Measurements from ENCODE around the gene RBM19. TPM values are rescaled to one million over a fixed set of nuclear protein-coding genes. Genes with fewer than 3 reads are reported as not detected.

Gene RBM19
- total RNA-seq, 1 experiment from 2014 or later = 47.2 TPM

DNA sequence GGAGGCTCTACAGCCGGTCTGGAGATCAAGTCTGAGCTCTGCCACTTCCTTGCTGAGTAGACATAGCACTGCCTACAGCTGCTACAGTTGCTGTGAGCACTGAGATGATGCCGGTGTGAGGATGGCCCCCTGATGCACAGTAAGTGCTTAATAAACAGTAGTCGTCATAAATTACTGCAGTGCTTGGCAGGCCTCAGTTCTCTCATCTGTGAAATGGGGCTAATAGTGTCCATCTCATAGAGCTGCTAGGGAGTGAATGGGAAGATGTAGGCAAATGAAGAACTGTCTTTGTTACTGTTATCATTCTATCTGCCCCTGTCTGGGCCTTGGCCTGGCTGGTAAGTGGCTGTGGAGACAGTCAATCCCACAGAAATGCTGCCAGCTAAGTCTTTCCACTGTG is 124.3 kb downstream of the RBM19 start:
- no peak overlapping the region for H3K27ac Mint-ChIP-seq (ENCODE audit: unreplicated experiment)
- no peaks in the 10 kb centered on the region for H3K27me3 Mint-ChIP-seq (ENCODE audit: unreplicated experiment)
- H3K4me3 Mint-ChIP-seq (ENCODE audit: low read depth, unreplicated experiment) = no peak overlapping the region
- intact Hi-C loops (cut with micrococcal nuclease; ENCODE audit: unreplicated experiment) = no loop called here
- no TSS peak for BruUV-seq (replicated peaks)
- no peaks in the 10 kb centered on the region for H3K9me3 Mint-ChIP-seq (ENCODE audit: low read depth, unreplicated experiment)
- H3K4me1 Mint-ChIP-seq (ENCODE audit: low read depth, unreplicated experiment) = no peaks in the 10 kb centered on the region
- peaks cover 5% of the 10 kb centered on the region for H3K36me3 Mint-ChIP-seq (ENCODE audit: insufficient read depth, unreplicated experiment)
- no peak for DNase-seq
- CTCF ChIA-PET = no interaction called here
- no peak for TF ChIP-seq CTCF (IDR thresholded peaks at IDR 0.05; ENCODE audit: unreplicated experiment)

- intact Hi-C loops (cut with micrococcal nuclease; ENCODE audit: unreplicated experiment) = no loop called here
- DNase-seq = no peak
- no peak for TF ChIP-seq CTCF (IDR thresholded peaks at IDR 0.05; ENCODE audit: unreplicated experiment)
- no TSS peak for BruUV-seq (replicated peaks)
- no peaks in the 10 kb centered on the region for H3K4me1 Mint-ChIP-seq (ENCODE audit: low read depth, unreplicated experiment)
- H3K4me3 Mint-ChIP-seq (ENCODE audit: low read depth, unreplicated experiment) = no peak overlapping the region
- H3K9me3 Mint-ChIP-seq (ENCODE audit: low read depth, unreplicated experiment) = no peaks in the 10 kb centered on the region
- CTCF ChIA-PET = interaction anchor here (0.6 to 0.8 kb wide), 2 partner anchors 10 to 20 kb away, joined by 5 to 6 read pairs; no protein-coding TSS in a partner anchor
- no peaks in the 10 kb centered on the region for H3K27me3 Mint-ChIP-seq (ENCODE audit: unreplicated experiment)
- peaks cover 5% of the 10 kb centered on the region for H3K36me3 Mint-ChIP-seq (ENCODE audit: insufficient read depth, unreplicated experiment)
- no peak overlapping the region for H3K27ac Mint-ChIP-seq (ENCODE audit: unreplicated experiment)
Measured at GRCh38 chr12:113840401-113841042, 125.6 kb downstream of the RBM19 start.

- no peak overlapping the region for H3K27ac Mint-ChIP-seq (ENCODE audit: unreplicated experiment)
- no peak overlapping the region for H3K4me3 Mint-ChIP-seq (ENCODE audit: low read depth, unreplicated experiment)
- H3K36me3 Mint-ChIP-seq (ENCODE audit: insufficient read depth, unreplicated experiment) = peaks cover 5% of the 10 kb centered on the region
- BruUV-seq (replicated peaks) = no TSS peak
- H3K27me3 Mint-ChIP-seq (ENCODE audit: unreplicated experiment) = no peaks in the 10 kb centered on the region
- H3K4me1 Mint-ChIP-seq (ENCODE audit: low read depth, unreplicated experiment) = no peaks in the 10 kb centered on the region
- CTCF ChIA-PET = no interaction called here
- DNase-seq = no peak
- intact Hi-C loops (cut with micrococcal nuclease; ENCODE audit: unreplicated experiment) = no loop called here
- H3K9me3 Mint-ChIP-seq (ENCODE audit: low read depth, unreplicated experiment) = no peaks in the 10 kb centered on the region
- no peak for TF ChIP-seq CTCF (IDR thresholded peaks at IDR 0.05; ENCODE audit: unreplicated experiment)
Measured at GRCh38 chr12:113838896-113839295, 127.2 kb downstream of the RBM19 start.

- TF ChIP-seq CTCF (IDR thresholded peaks at IDR 0.05; ENCODE audit: unreplicated experiment) = peak; percentile 23
- H3K4me1 Mint-ChIP-seq (ENCODE audit: low read depth, unreplicated experiment) = no peaks in the 10 kb centered on the region
- no peak overlapping the region for H3K4me3 Mint-ChIP-seq (ENCODE audit: low read depth, unreplicated experiment)
- intact Hi-C loops (cut with micrococcal nuclease; ENCODE audit: unreplicated experiment) = no loop called here
- no peaks in the 10 kb centered on the region for H3K27me3 Mint-ChIP-seq (ENCODE audit: unreplicated experiment)
- H3K9me3 Mint-ChIP-seq (ENCODE audit: low read depth, unreplicated experiment) = no peaks in the 10 kb centered on the region
- CTCF ChIA-PET = interaction anchor here (0.9 kb wide), 1 partner anchor 13 kb away, joined by 3 read pairs; no protein-coding TSS in a partner anchor
- no peak for DNase-seq
- H3K27ac Mint-ChIP-seq (ENCODE audit: unreplicated experiment) = no peak overlapping the region
- BruUV-seq (replicated peaks) = no TSS peak
- H3K36me3 Mint-ChIP-seq (ENCODE audit: insufficient read depth, unreplicated experiment) = peaks cover 4% of the 10 kb centered on the region
Measured at GRCh38 chr12:113837528-113838296, 128.4 kb downstream of the RBM19 start.

Measured in Calu3 (cell line).